Measurements from ENCODE around the gene MIEN1. TPM values are rescaled to one million over a fixed set of nuclear protein-coding genes. Genes with fewer than 3 reads are reported as not detected.

The MIEN1 gene
- total RNA-seq, 4 donors from 2014 or later, result 47.0 to 57.3 (median 52.7) TPM

GRCh38 chr17:39679521-39680192 is 50.7 kb downstream of the MIEN1 start:
- TF ChIP-seq POLR2AphosphoS5 (IDR thresholded peaks at IDR 0.05) (no peak), CTCF (IDR thresholded peaks at IDR 0.05) (no peak), POLR2A (IDR thresholded peaks at IDR 0.05; ENCODE audit: low read depth) (no peak), EP300 (IDR thresholded peaks at IDR 0.05) (no peak)
- Histone ChIP-seq H3K36me3 (peaks cover 0 to 56% (median 27%) of the 10 kb centered on the region in 4 donors), H3K27me3 (no peaks in the 10 kb centered on the region), H3K9me3 (no peaks in the 10 kb centered on the region), H3K4me1 (peaks cover 32 to 46% (median 37%) of the 10 kb centered on the region in 4 donors), H3K27ac (replicated peaks in 1 of 4) (no peak overlapping the region), H3K4me3 (no peak overlapping the region)
- no peak for DNase-seq (ENCODE audit: extremely low spot score)
- intact Hi-C loops (cut with DNase I), result no loop called here
- WGBS, result 83% methylated on average over 10 of the region's 12 CpGs

Small RNAs within 50 kb of the gene (small RNA-seq; reads per million reads assigned to genes)
- 0 to 0.19 (median 0) reads per million in 3 donors for gene MIR4728

Other genes starting within 250 kb of the MIEN1 start
- not detected for gene NEUROD2, start 122.6 kb downstream of the MIEN1 start, total RNA-seq
- 10 to 100 TPM in 2 of 4 donors, 1 to 10 TPM in 2; 4.9 to 14.8 (median 9.8) TPM for gene PPP1R1B, start 103.6 kb downstream of the MIEN1 start, total RNA-seq
- 10 to 100 TPM; 27.5 to 47.3 (median 38.6) TPM for gene STARD3, start 93.4 kb downstream of the MIEN1 start, total RNA-seq
- 1 to 10 TPM in 3 of 4 donors, under 1 TPM in 1; 0.99 to 2.1 (median 1.3) TPM for gene TCAP, start 65.2 kb downstream of the MIEN1 start, total RNA-seq
- 10 to 100 TPM in 3 of 4 donors, 1 to 10 TPM in 1; 9.4 to 14.3 (median 10.6) TPM for gene PNMT, start 62.1 kb downstream of the MIEN1 start, total RNA-seq
- 1 to 10 TPM; 6.2 to 9.4 (median 8.5) TPM for gene PGAP3, start 42.5 kb downstream of the MIEN1 start, total RNA-seq
- gene ERBB2, start 30.5 kb downstream of the MIEN1 start, total RNA-seq, result 10 to 100 TPM; 36.8 to 67.7 (median 57.7) TPM
- under 1 TPM; 0.23 to 0.83 (median 0.55) TPM for gene GRB7, start 7.4 kb upstream of the MIEN1 start, total RNA-seq
- 1 to 10 TPM in 2 of 4 donors, under 1 TPM in 2; 0.83 to 3.8 (median 1.3) TPM for gene IKZF3, start 133.8 kb upstream of the MIEN1 start, total RNA-seq
- gene ZPBP2, start 137.7 kb upstream of the MIEN1 start, total RNA-seq, result not detected
- 1 to 10 TPM; 1.7 to 7.1 (median 2.7) TPM for gene GSDMB, start 188.1 kb upstream of the MIEN1 start, total RNA-seq
- gene ORMDL3, start 197.1 kb upstream of the MIEN1 start, total RNA-seq, result 10 to 100 TPM; 33.2 to 68.6 (median 45.9) TPM
- not detected for gene LRRC3C, start 197.2 kb upstream of the MIEN1 start, total RNA-seq
- under 1 TPM in 3 of 4 donors, not detected in 1; 0.11 to 0.99 (median 0.45) TPM for gene GSDMA, start 232.5 kb upstream of the MIEN1 start, total RNA-seq

Measured in esophagus muscularis mucosa (tissue), 4 donors.